WTC11 (cell line): ENCODE results near the gene USH2A. TPM values are rescaled to one million over a fixed set of nuclear protein-coding genes. Genes with fewer than 3 reads are reported as not detected.

Experiments used
- ATAC-seq: fragments of 200-7000 bp; cut with Tn5 transposase; 2 replicates; pipeline ENCODE4 v1.10.0; 2021; ENCODE audit warnings: mild to moderate bottlenecking, moderate library complexity
- CTCF ChIA-PET: fragments of 300-600 bp; sonication (Branson Sonifier 250); formaldehyde crosslinking; loops from one replicate; lab custom pipeline; 2021; ENCODE audit warnings: antibody characterized with exemption; lab: Charles Lee
- POLR2A ChIA-PET: fragments of 350-600 bp; sonication (Branson Sonifier 250); formaldehyde crosslinking; loops from one replicate; lab custom pipeline; 2021; ENCODE audit warnings: antibody characterized with exemption; lab: Charles Lee
- DNase-seq: peaks from one replicate; pipeline ENCODE4 v3.0.0; 2021; ENCODE audit warnings: low spot score
- H3K27ac Mint-ChIP-seq: 2 replicates; pipeline ENCODE4 v1.8.0; 2021; ENCODE audit warnings: mixed read lengths
- H3K27me3 Mint-ChIP-seq: 2 replicates; pipeline ENCODE4 v1.8.0; 2021; ENCODE audit warnings: low read depth, mild to moderate bottlenecking, moderate library complexity, mixed read lengths
- H3K36me3 Mint-ChIP-seq: 2 replicates; pipeline ENCODE4 v1.8.0; 2021; ENCODE audit warnings: mixed read lengths
- H3K4me1 Mint-ChIP-seq: 2 replicates; pipeline ENCODE4 v1.8.0; 2022; ENCODE audit warnings: mixed read lengths
- H3K4me3 Mint-ChIP-seq: 2 replicates; pipeline ENCODE4 v1.8.0; 2021; ENCODE audit warnings: mild to moderate bottlenecking, moderate library complexity, mixed read lengths
- H3K9me3 Mint-ChIP-seq: 2 replicates; pipeline ENCODE4 v1.8.0; 2021; ENCODE audit warnings: mixed read lengths
- ATF2 ChIP-seq: sonication (generic); formaldehyde crosslinking; IDR thresholded peaks from 2 replicates; pipeline ENCODE4 v1.8.1; 2022; ENCODE audit warnings: low read depth, missing genetic modification reagents, borderline replicate concordance
- CREB1 ChIP-seq: sonication (generic); formaldehyde crosslinking; IDR thresholded peaks from 2 replicates; pipeline ENCODE4 v1.8.0; 2023; ENCODE audit warnings: mild to moderate bottlenecking, missing genetic modification reagents
- E2F4 ChIP-seq: sonication (generic); formaldehyde crosslinking; IDR thresholded peaks from 2 replicates; pipeline ENCODE4 v1.8.1; 2022; ENCODE audit warnings: low read depth, mild to moderate bottlenecking, moderate library complexity, missing genetic modification reagents, borderline replicate concordance
- ELF4 ChIP-seq: sonication (generic); formaldehyde crosslinking; IDR thresholded peaks from 2 replicates; pipeline ENCODE4 v1.8.1; 2022; ENCODE audit warnings: low read depth, mild to moderate bottlenecking, moderate library complexity, missing genetic modification reagents
- ESRRA ChIP-seq: sonication (generic); formaldehyde crosslinking; IDR thresholded peaks from 2 replicates; pipeline ENCODE4 v1.8.1; 2022; ENCODE audit warnings: mild to moderate bottlenecking, missing genetic modification reagents, borderline replicate concordance
- FOXJ3 ChIP-seq: sonication (generic); formaldehyde crosslinking; IDR thresholded peaks from 2 replicates; pipeline ENCODE4 v1.9.0; 2021; ENCODE audit warnings: missing genetic modification reagents, mild to moderate bottlenecking, borderline replicate concordance
- FOXP1 ChIP-seq: sonication (generic); formaldehyde crosslinking; IDR thresholded peaks from 2 replicates; pipeline ENCODE4 v1.8.0; 2022; ENCODE audit warnings: missing genetic modification reagents, mild to moderate bottlenecking, moderate library complexity, borderline replicate concordance
- FOXP4 ChIP-seq: sonication (generic); formaldehyde crosslinking; IDR thresholded peaks from 2 replicates; pipeline ENCODE4 v1.8.0; 2022; ENCODE audit warnings: mild to moderate bottlenecking, missing genetic modification reagents
- KAT7 ChIP-seq: sonication (generic); formaldehyde crosslinking; IDR thresholded peaks from 2 replicates; pipeline ENCODE4 v1.8.1; 2023; ENCODE audit warnings: missing genetic modification reagents, mild to moderate bottlenecking, borderline replicate concordance
- NFATC4 ChIP-seq: fragments of 250-450 bp; sonication (Bioruptor Pico); IDR thresholded peaks from 2 replicates; pipeline ENCODE4 v1.9.0; 2021; ENCODE audit warnings: mild to moderate bottlenecking
- SMAD3 ChIP-seq: sonication (generic); formaldehyde crosslinking; IDR thresholded peaks from 2 replicates; pipeline ENCODE4 v1.8.0; 2022; ENCODE audit warnings: missing genetic modification reagents, mild to moderate bottlenecking, borderline replicate concordance
- SOX15 ChIP-seq: fragments of 250-450 bp; sonication (Bioruptor Pico); IDR thresholded peaks from 2 replicates; pipeline ENCODE4 v1.9.0; 2021; ENCODE audit warnings: mild to moderate bottlenecking
- TP53 ChIP-seq: sonication (generic); formaldehyde crosslinking; IDR thresholded peaks from 2 replicates; pipeline ENCODE4 v1.8.1; 2023; ENCODE audit warnings: mild to moderate bottlenecking, missing genetic modification reagents
- ZNF121 ChIP-seq: sonication (generic); formaldehyde crosslinking; IDR thresholded peaks from 2 replicates; pipeline ENCODE4 v1.8.0; 2023; ENCODE audit warnings: missing genetic modification reagents
- ZNF416 ChIP-seq: fragments of 250-450 bp; sonication (Bioruptor Pico); IDR thresholded peaks from 2 replicates; pipeline ENCODE4 v1.9.0; 2021; ENCODE audit warnings: mild to moderate bottlenecking, inconsistent platforms
- ZNF532 ChIP-seq: fragments of 250-450 bp; sonication (Bioruptor Pico); IDR thresholded peaks from 2 replicates; pipeline ENCODE4 v1.9.0; 2021; ENCODE audit warnings: mild to moderate bottlenecking, borderline replicate concordance
- total RNA-seq: library from RNA; stranded (reverse); gene quantifications from 3 replicates; pipeline ENCODE4 v1.2.3, GENCODE V29; 2021
- TF ChIP-seq, protein P1 (sequence below): fragments of 250-450 bp; sonication (Bioruptor Pico); IDR thresholded peaks from 2 replicates; pipeline ENCODE4 v1.9.0; 2021; ENCODE audit warnings: moderate library complexity, mild to moderate bottlenecking, inconsistent platforms, borderline replicate concordance
- TF ChIP-seq, protein P2 (sequence below): fragments of 250-450 bp; sonication (Bioruptor Pico); IDR thresholded peaks from 2 replicates; pipeline ENCODE4 v1.8.0; 2021; ENCODE audit warnings: mild to moderate bottlenecking
- TF ChIP-seq, protein P3 (sequence below): sonication (generic); formaldehyde crosslinking; IDR thresholded peaks from 2 replicates; pipeline ENCODE4 v1.8.1; 2023; ENCODE audit warnings: mild to moderate bottlenecking, missing genetic modification reagents
- TF ChIP-seq, protein P4 (sequence below): sonication (generic); formaldehyde crosslinking; IDR thresholded peaks from 2 replicates; pipeline ENCODE4 v1.8.0; 2023; ENCODE audit warnings: missing genetic modification reagents

USH2A gene
- total RNA-seq, 1 experiment from 2014 or later: 0.37 TPM

DNA sequence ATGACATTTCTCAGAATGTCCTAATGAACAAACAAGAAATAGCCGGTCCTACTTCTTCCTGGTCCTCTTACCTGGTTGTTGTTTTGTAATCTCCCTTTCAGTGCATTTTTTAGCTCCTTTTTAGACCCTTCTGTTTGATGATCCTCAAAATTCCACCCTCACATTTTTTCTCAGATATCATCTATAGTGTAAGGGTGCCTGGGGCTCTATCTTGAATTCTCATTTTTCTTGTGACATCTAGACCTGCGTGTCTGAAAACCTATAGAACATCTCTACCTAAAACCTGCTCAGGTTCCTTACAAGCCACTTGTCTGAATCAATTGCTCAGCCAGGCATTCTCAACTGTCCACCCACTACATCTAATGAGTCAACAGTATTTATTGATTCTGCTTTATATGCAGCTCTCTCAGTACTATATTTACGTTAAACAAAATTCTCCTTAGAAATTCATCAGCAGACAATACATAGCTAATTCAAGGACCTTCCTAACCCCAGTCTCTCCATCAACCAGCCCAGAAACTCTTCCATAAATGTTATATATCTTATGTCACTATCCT lies 36.5 kb upstream of the USH2A start:
- ATAC-seq (no peak), DNase-seq (no peak)
- Mint-ChIP-seq H3K27me3 (no peaks in the 10 kb centered on the region), H3K27ac (no peak overlapping the region), H3K4me1 (peaks cover 23% of the 10 kb centered on the region), H3K4me3 (no peak overlapping the region), H3K36me3 (no peaks in the 10 kb centered on the region), H3K9me3 (0 out of 2 replicates have a peak, but pooled peaks cover 2% of the 10 kb centered on the region)
- ChIA-PET POLR2A (no interaction called here), CTCF (no interaction called here)
- TF ChIP-seq, protein P1, sequence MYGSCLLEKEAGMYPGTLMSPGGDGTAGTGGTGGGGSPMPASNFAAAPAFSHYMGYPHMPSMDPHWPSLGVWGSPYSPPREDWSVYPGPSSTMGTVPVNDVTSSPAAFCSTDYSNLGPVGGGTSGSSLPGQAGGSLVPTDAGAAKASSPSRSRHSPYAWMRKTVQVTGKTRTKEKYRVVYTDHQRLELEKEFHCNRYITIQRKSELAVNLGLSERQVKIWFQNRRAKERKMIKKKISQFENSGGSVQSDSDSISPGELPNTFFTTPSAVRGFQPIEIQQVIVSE: no peak
- TF ChIP-seq, protein P2, sequence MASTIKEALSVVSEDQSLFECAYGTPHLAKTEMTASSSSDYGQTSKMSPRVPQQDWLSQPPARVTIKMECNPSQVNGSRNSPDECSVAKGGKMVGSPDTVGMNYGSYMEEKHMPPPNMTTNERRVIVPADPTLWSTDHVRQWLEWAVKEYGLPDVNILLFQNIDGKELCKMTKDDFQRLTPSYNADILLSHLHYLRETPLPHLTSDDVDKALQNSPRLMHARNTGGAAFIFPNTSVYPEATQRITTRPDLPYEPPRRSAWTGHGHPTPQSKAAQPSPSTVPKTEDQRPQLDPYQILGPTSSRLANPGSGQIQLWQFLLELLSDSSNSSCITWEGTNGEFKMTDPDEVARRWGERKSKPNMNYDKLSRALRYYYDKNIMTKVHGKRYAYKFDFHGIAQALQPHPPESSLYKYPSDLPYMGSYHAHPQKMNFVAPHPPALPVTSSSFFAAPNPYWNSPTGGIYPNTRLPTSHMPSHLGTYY (CRISPR knock-in tag): no peak
- no peak for TF ChIP-seq FOXJ3 (CRISPR knock-in tag)
- TF ChIP-seq SMAD3: no peak

DNA sequence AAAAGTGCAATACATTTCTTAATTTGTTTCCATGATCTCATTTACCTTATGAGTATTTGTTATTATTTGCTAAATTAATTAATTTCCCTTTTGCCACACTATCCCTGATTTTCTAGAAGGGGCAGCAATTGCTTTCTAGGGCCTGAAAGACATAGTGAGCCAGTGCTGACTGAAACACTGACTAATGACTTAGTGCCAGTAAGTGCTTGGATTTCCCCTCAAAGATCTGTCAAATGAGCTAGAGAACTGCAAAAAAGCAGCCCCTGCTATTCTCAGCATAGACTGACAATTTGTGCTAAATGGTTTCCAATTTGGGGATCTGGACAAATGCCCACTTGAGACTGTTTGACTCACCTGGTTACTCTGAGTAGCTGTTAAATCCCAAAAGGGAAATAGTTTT lies 35.6 kb upstream of the USH2A start:
- ATAC-seq (no peak), DNase-seq (no peak)
- Mint-ChIP-seq H3K36me3 (no peaks in the 10 kb centered on the region), H3K4me3 (no peak overlapping the region), H3K9me3 (0 out of 2 replicates have a peak, but pooled peaks cover 3% of the 10 kb centered on the region), H3K27ac (no peak overlapping the region), H3K27me3 (no peaks in the 10 kb centered on the region), H3K4me1 (peaks cover 23% of the 10 kb centered on the region)
- POLR2A ChIA-PET: no interaction called here
- CTCF ChIA-PET: no interaction called here
- no peak for TF ChIP-seq ELF4
- no peak for TF ChIP-seq FOXP4 (CRISPR knock-in tag)
- TF ChIP-seq ZNF121 (CRISPR knock-in tag): no peak
- TF ChIP-seq, protein P3, sequence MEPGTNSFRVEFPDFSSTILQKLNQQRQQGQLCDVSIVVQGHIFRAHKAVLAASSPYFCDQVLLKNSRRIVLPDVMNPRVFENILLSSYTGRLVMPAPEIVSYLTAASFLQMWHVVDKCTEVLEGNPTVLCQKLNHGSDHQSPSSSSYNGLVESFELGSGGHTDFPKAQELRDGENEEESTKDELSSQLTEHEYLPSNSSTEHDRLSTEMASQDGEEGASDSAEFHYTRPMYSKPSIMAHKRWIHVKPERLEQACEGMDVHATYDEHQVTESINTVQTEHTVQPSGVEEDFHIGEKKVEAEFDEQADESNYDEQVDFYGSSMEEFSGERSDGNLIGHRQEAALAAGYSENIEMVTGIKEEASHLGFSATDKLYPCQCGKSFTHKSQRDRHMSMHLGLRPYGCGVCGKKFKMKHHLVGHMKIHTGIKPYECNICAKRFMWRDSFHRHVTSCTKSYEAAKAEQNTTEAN (CRISPR knock-in tag): no peak
- no peak for TF ChIP-seq ZNF416 (CRISPR knock-in tag)
- no peak for TF ChIP-seq CREB1 (CRISPR knock-in tag)
- no peak for TF ChIP-seq E2F4 (CRISPR knock-in tag)
- no peak for TF ChIP-seq KAT7 (CRISPR knock-in tag)
- no peak for TF ChIP-seq FOXJ3 (CRISPR knock-in tag)
- no peak for TF ChIP-seq ESRRA
- no peak for TF ChIP-seq SOX15 (CRISPR knock-in tag)
- no peak for TF ChIP-seq ATF2 (CRISPR knock-in tag)
- TF ChIP-seq NFATC4 (CRISPR knock-in tag): no peak
- TF ChIP-seq, protein P2 (CRISPR knock-in tag): no peak
- TF ChIP-seq FOXP1: no peak
- TF ChIP-seq ZNF532 (CRISPR knock-in tag): no peak
- TF ChIP-seq, protein P4, sequence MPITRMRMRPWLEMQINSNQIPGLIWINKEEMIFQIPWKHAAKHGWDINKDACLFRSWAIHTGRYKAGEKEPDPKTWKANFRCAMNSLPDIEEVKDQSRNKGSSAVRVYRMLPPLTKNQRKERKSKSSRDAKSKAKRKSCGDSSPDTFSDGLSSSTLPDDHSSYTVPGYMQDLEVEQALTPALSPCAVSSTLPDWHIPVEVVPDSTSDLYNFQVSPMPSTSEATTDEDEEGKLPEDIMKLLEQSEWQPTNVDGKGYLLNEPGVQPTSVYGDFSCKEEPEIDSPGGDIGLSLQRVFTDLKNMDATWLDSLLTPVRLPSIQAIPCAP (CRISPR knock-in tag): no peak
- no peak for TF ChIP-seq TP53 (CRISPR knock-in tag)
